Kidney tubule cell (primary cell): Measurements from ENCODE around the gene STAT6.
"Not testable (repeated sequence)": the region's sequence is repeated elsewhere in the genome, so short reads cannot be mapped to it uniquely, and the experiment has no call there.

Experiments
- DNase-seq: peaks from one replicate; pipeline ENCODE4 v3.0.0-alpha.2; 2018; ENCODE audit warnings: low spot score

STAT6 gene

GRCh38 chr12:57087691-57088353 lies 23.3 kb downstream of the STAT6 start:
- DNase-seq = peak; percentile 98

GRCh38 chr12:57087010-57087690 lies 24.0 kb downstream of the STAT6 start:
- DNase-seq = peak; percentile 92

GRCh38 chr12:57086493-57087009 lies 24.6 kb downstream of the STAT6 start:
- DNase-seq = peak; percentile 80

GRCh38 chr12:57085999-57086492 lies 25.1 kb downstream of the STAT6 start:
- DNase-seq = peak; percentile 38

- no peak for DNase-seq
Measured at GRCh38 chr12:57080855-57081254, 30.3 kb downstream of the STAT6 start.

GRCh38 chr12:57079821-57080220 lies 31.3 kb downstream of the STAT6 start:
- no peak for DNase-seq

GRCh38 chr12:57078519-57079404 lies 32.4 kb downstream of the STAT6 start, which contains the start of gene NEMP1:
NEMP1 (minus strand) TSS chr12:57078791; CDS start chr12:57078745, 46 bp downstream.
- peak; percentile 100 for DNase-seq

- not testable (repeated sequence) for DNase-seq
Measured at GRCh38 chr12:57073566-57074450, 37.4 kb downstream of the STAT6 start.

- no peak for DNase-seq
Measured at GRCh38 chr12:57072661-57073060, 38.5 kb downstream of the STAT6 start.

GRCh38 chr12:57069523-57069922 lies 41.6 kb downstream of the STAT6 start:
- DNase-seq = peak; percentile 74

- no peak for DNase-seq
Measured at GRCh38 chr12:57066245-57066644, 44.9 kb downstream of the STAT6 start.

- DNase-seq = no peak
Measured at GRCh38 chr12:57063991-57064685, 47.0 kb downstream of the STAT6 start.

- no peak for DNase-seq
Measured at GRCh38 chr12:57058454-57058853, 52.7 kb downstream of the STAT6 start.

GRCh38 chr12:57057067-57057751 lies 54.0 kb downstream of the STAT6 start:
- no peak for DNase-seq

GRCh38 chr12:57055824-57056223 lies 55.3 kb downstream of the STAT6 start:
- no peak for DNase-seq

- not testable (repeated sequence) for DNase-seq
Measured at GRCh38 chr12:57053901-57054300, 57.3 kb downstream of the STAT6 start.

GRCh38 chr12:57053146-57053545 lies 58.0 kb downstream of the STAT6 start:
- not testable (repeated sequence) for DNase-seq

GRCh38 chr12:57051011-57051410 lies 60.2 kb downstream of the STAT6 start:
- no peak for DNase-seq

- no peak for DNase-seq
Measured at GRCh38 chr12:57049890-57050289, 61.3 kb downstream of the STAT6 start, which contains the start of gene MYO1A. MYO1A (minus strand) TSS chr12:57050129; CDS start chr12:57048323, 1,806 bp downstream.

GRCh38 chr12:57049119-57049446 lies 62.1 kb downstream of the STAT6 start:
- DNase-seq = no peak
